RCC 7860 (cell line): ENCODE results near the gene PLEKHA5.
A peak's percentile ranks its signal among the peaks of the same experiment; 100 is the strongest.
"Not testable (repeated sequence)": the region's sequence is repeated elsewhere in the genome, so short reads cannot be mapped to it uniquely, and the experiment has no call there.

Experiments
- DNase-seq: peaks from one replicate; pipeline ENCODE4 v3.0.0-alpha.2; 2015; ENCODE audit warnings: low spot score
- FAIRE-seq: peaks from 2 replicates; lab custom pipeline; 2012; peaks lifted over from hg19 to GRCh38; lab: Jason Lieb, UNC

The PLEKHA5 gene

GRCh38 chr12:19311165-19311564 is 181.6 kb downstream of the PLEKHA5 start:
- FAIRE-seq = no peak
- no peak for DNase-seq

- no peak for DNase-seq
- no peak for FAIRE-seq
Measured at GRCh38 chr12:19312637-19313036, 183.1 kb downstream of the PLEKHA5 start.

GRCh38 chr12:19316425-19316824 is 186.9 kb downstream of the PLEKHA5 start:
- DNase-seq = no peak
- peak; percentile 78 for FAIRE-seq

- FAIRE-seq (no peak), DNase-seq (no peak)
Measured at GRCh38 chr12:19322376-19322775, 192.8 kb downstream of the PLEKHA5 start.

GRCh38 chr12:19323805-19324204 is 194.3 kb downstream of the PLEKHA5 start:
- DNase-seq (no peak), FAIRE-seq (no peak)

GRCh38 chr12:19326102-19326501 is 196.6 kb downstream of the PLEKHA5 start:
- DNase-seq (no peak), FAIRE-seq (no peak)

GRCh38 chr12:19332196-19332595 is 202.7 kb downstream of the PLEKHA5 start:
- DNase-seq = no peak
- FAIRE-seq = no peak

- DNase-seq (no peak), FAIRE-seq (no peak)
Measured at GRCh38 chr12:19338405-19338804, 208.9 kb downstream of the PLEKHA5 start.

GRCh38 chr12:19350850-19351249 is 221.3 kb downstream of the PLEKHA5 start:
- FAIRE-seq, DNase-seq: not testable (repeated sequence)

- FAIRE-seq (no peak), DNase-seq (no peak)
Measured at GRCh38 chr12:19351346-19351745, 221.8 kb downstream of the PLEKHA5 start.

- no peak for FAIRE-seq
- DNase-seq = no peak
Measured at GRCh38 chr12:19369691-19370148, 240.2 kb downstream of the PLEKHA5 start.

GRCh38 chr12:19373586-19373985 is 244.1 kb downstream of the PLEKHA5 start:
- no peak for DNase-seq
- no peak for FAIRE-seq

- FAIRE-seq (no peak), DNase-seq (no peak)
Measured at GRCh38 chr12:19375888-19376287, 246.4 kb downstream of the PLEKHA5 start.

GRCh38 chr12:19376691-19377090 is 247.2 kb downstream of the PLEKHA5 start:
- no peak for DNase-seq
- no peak for FAIRE-seq

GRCh38 chr12:19382111-19382526 is 252.6 kb downstream of the PLEKHA5 start:
- DNase-seq (peak; percentile 87), FAIRE-seq (peak; percentile 94)

- FAIRE-seq = no peak
Measured at GRCh38 chr12:19382563-19382962, 253.0 kb downstream of the PLEKHA5 start.

GRCh38 chr12:19387161-19387560 is 257.6 kb downstream of the PLEKHA5 start:
- DNase-seq (no peak), FAIRE-seq (no peak)

More at GRCh38 chr12:19382563-19382962, 253.0 kb downstream of the PLEKHA5 start:
- DNase-seq = no peak

GRCh38 chr12:19388131-19388549 is 258.6 kb downstream of the PLEKHA5 start:
- FAIRE-seq (no peak), DNase-seq (no peak)

- DNase-seq (no peak), FAIRE-seq (no peak)
Measured at GRCh38 chr12:19390051-19390598, 260.6 kb downstream of the PLEKHA5 start.

GRCh38 chr12:19392644-19393043 is 263.1 kb downstream of the PLEKHA5 start:
- not testable (repeated sequence) for FAIRE-seq, DNase-seq

GRCh38 chr12:19394385-19394784 is 264.9 kb downstream of the PLEKHA5 start:
- FAIRE-seq (no peak), DNase-seq (no peak)

GRCh38 chr12:19397534-19397933 is 268.0 kb downstream of the PLEKHA5 start:
- no peak for FAIRE-seq
- DNase-seq = no peak
